ENCODE measurements around the gene METRNL. TPM values are rescaled to one million over a fixed set of nuclear protein-coding genes. Genes with fewer than 3 reads are reported as not detected.

The METRNL gene
- total RNA-seq, 1 donor from 2014 or later: 63.8 TPM

GRCh38 chr17:83069571-83069906, 9.9 kb upstream of the METRNL start:
- Mint-ChIP-seq H3K27ac (ENCODE audit: unreplicated experiment) (no peak overlapping the region), H3K4me3 (ENCODE audit: unreplicated experiment) (no peak overlapping the region), H3K36me3 (ENCODE audit: low read depth) (no peaks in the 10 kb centered on the region)

GRCh38 chr17:83069931-83070742, 9.3 kb upstream of the METRNL start:
- Mint-ChIP-seq H3K4me3 (ENCODE audit: unreplicated experiment) (no peak overlapping the region), H3K27ac (ENCODE audit: unreplicated experiment) (no peak overlapping the region), H3K36me3 (ENCODE audit: low read depth) (no peaks in the 10 kb centered on the region), H3K4me1 (ENCODE audit: low read depth) (peaks cover 2% of the 10 kb centered on the region), H3K27me3 (ENCODE audit: low read depth) (peaks cover 4% of the 10 kb centered on the region), H3K9me3 (ENCODE audit: low read depth) (no peaks in the 10 kb centered on the region)
- TF ChIP-seq CTCF (IDR thresholded peaks at IDR 0.05): no peak
- no peak for DNase-seq (ENCODE audit: low spot score)

More at GRCh38 chr17:83069571-83069906, 9.9 kb upstream of the METRNL start:
- peaks cover 2% of the 10 kb centered on the region for H3K4me1 Mint-ChIP-seq (ENCODE audit: low read depth)
- no peak for TF ChIP-seq CTCF (IDR thresholded peaks at IDR 0.05)
- H3K27me3 Mint-ChIP-seq (ENCODE audit: low read depth): peaks cover 4% of the 10 kb centered on the region
- no peak for DNase-seq (ENCODE audit: low spot score)
- H3K9me3 Mint-ChIP-seq (ENCODE audit: low read depth): no peaks in the 10 kb centered on the region

- TF ChIP-seq CTCF (IDR thresholded peaks at IDR 0.05): no peak
- no peaks in the 10 kb centered on the region for H3K36me3 Mint-ChIP-seq (ENCODE audit: low read depth)
- DNase-seq (ENCODE audit: low spot score): no peak
- H3K9me3 Mint-ChIP-seq (ENCODE audit: low read depth): no peaks in the 10 kb centered on the region
- H3K4me3 Mint-ChIP-seq (ENCODE audit: unreplicated experiment): no peak overlapping the region
- peaks cover 2% of the 10 kb centered on the region for H3K4me1 Mint-ChIP-seq (ENCODE audit: low read depth)
- H3K27me3 Mint-ChIP-seq (ENCODE audit: low read depth): peaks cover 4% of the 10 kb centered on the region
- no peak overlapping the region for H3K27ac Mint-ChIP-seq (ENCODE audit: unreplicated experiment)
Observed at GRCh38 chr17:83070800-83071341, 8.5 kb upstream of the METRNL start.

- Mint-ChIP-seq H3K9me3 (ENCODE audit: low read depth) (no peaks in the 10 kb centered on the region), H3K27ac (ENCODE audit: unreplicated experiment) (no peak overlapping the region), H3K27me3 (ENCODE audit: low read depth) (peaks cover 4% of the 10 kb centered on the region), H3K4me3 (ENCODE audit: unreplicated experiment) (no peak overlapping the region), H3K4me1 (ENCODE audit: low read depth) (peaks cover 2% of the 10 kb centered on the region), H3K36me3 (ENCODE audit: low read depth) (no peaks in the 10 kb centered on the region)
- no peak for TF ChIP-seq CTCF (IDR thresholded peaks at IDR 0.05)
- no peak for DNase-seq (ENCODE audit: low spot score)
Observed at GRCh38 chr17:83071365-83071764, 8.0 kb upstream of the METRNL start.

GRCh38 chr17:83071966-83072562, 7.3 kb upstream of the METRNL start:
- peaks cover 4% of the 10 kb centered on the region for H3K27me3 Mint-ChIP-seq (ENCODE audit: low read depth)
- H3K4me3 Mint-ChIP-seq (ENCODE audit: unreplicated experiment): no peak overlapping the region
- DNase-seq (ENCODE audit: low spot score): no peak
- peaks cover 2% of the 10 kb centered on the region for H3K4me1 Mint-ChIP-seq (ENCODE audit: low read depth)
- no peaks in the 10 kb centered on the region for H3K9me3 Mint-ChIP-seq (ENCODE audit: low read depth)
- TF ChIP-seq CTCF (IDR thresholded peaks at IDR 0.05): no peak
- H3K27ac Mint-ChIP-seq (ENCODE audit: unreplicated experiment): no peak overlapping the region
- no peaks in the 10 kb centered on the region for H3K36me3 Mint-ChIP-seq (ENCODE audit: low read depth)

Data from chondrocyte (in vitro differentiated cells).